GM21390 (cell line): ENCODE measurements around the gene SVOPL.
A peak's percentile ranks its signal among the peaks of the same experiment; 100 is the strongest.
"Not testable (repeated sequence)": the region's sequence is repeated elsewhere in the genome, so short reads cannot be mapped to it uniquely, and the experiment has no call there.

Experiments
- ATAC-seq: cut with Tn5 transposase; IDR thresholded peaks from one replicate; pipeline ENCODE4 v1.9.1; 2021; ENCODE audit not compliant: unreplicated experiment

SVOPL gene

DNA sequence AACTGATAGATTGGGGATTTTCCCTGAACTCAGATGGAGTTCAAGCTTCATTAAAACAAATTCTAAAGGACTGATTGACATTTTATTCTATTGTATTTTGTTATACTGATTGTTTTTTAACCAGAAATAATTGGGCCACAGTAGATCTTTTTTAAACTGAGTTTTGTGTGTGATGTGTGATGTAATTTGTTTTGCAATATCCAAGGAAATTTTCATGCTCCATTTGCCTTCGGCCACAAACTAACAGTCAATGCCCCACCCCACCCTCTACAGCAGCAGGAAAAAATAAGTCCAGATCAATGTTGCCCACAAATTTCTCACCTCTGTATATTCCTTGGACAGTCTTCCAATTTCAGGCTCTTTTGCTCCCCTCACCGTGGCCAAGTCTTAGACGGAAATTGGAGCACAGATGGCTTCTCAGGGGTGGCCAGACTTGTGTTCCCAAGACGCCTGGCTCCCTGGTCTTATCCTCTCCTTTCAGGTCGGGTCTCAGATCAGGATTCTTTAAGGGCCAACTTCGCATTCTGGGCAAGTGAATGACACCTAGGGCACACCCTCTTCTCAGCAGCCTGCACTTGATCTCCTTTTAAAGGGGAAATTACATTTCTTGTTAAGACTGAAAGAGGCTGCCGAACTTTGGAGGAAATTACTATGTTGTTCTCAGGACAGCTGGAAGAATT, at the start of gene SVOPL:
TSS of gene SVOPL (minus strand) at position 506 of the 680 bp plus-strand sequence. CDS start 22,317 bp downstream, outside the sequence.
- ATAC-seq: no peak

GRCh38 chr7:138750473-138750872, 49.3 kb upstream of the SVOPL start:
- no peak for ATAC-seq

DNA sequence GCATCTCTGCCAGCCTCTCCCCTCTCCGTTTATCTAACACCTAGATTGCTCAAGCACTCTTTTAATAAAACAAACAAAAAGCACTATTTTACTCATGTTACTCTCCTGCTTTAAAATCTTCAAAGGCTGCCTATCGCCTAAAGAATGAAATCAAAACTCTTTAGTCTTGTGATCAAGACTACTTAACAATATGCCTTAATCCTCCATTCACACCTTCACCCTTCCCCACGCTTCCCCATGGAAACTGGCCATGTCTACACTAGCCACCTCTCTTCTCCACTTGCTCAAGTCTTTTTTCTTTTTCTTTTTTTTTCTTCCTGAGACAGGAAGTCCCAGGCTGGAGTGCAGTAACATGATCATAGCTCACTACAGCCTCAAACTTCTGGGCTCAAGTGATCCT, 48.8 kb upstream of the SVOPL start:
- no peak for ATAC-seq

DNA sequence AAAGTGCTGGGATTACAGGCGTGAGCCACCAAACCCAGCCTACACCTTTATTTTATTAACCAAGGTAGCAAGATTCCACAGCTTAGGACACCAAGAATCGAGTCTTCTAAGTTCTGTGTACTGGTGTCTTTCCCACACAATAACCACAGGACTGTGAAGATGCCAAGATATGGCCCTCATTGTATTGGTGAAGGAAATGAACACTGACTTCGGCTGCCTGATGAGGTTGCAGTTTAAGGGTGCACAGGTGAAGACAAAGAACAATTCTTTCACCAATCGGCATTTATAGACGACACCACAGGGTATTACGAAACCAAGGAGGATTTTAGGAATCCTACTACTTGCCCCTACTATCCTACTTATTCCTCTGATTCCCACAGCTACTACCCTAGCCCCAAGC, 47.5 kb upstream of the SVOPL start:
- no peak for ATAC-seq

- no peak for ATAC-seq
Measured at GRCh38 chr7:138746073-138746472, 44.9 kb upstream of the SVOPL start.

DNA sequence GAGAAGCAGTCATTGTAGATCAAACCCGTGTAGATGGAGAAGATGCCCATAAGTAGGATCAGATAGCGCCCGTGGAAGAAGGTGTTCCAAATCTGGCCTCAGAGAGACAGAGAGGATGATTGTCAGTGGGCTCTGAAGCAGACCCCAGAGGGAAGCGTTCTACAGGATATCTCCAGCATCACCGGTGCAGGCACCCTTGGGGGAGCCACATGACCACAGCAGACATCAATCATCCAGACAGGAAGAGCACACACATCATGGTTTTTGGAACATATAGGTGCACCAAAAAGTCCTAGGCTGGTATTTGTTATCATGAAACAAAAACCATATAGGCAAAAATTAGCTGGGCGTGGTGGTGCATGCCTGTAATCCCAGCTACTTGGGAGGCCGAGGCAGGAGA, 44.0 kb upstream of the SVOPL start:
- ATAC-seq: no peak

DNA sequence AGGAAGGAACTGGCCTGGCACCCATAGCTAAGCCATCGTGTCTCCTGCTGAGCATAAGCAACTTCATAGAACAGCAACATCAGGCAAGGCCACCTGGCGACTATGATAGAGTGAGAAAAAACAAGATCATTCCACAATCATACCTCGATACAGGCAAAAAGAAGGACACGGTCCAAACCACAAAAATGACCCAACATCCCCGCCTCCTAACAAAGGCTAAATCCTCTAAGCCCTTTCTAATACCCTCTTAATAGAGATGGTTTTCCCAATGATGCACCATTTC, 40.2 kb upstream of the SVOPL start:
- ATAC-seq: no peak

DNA sequence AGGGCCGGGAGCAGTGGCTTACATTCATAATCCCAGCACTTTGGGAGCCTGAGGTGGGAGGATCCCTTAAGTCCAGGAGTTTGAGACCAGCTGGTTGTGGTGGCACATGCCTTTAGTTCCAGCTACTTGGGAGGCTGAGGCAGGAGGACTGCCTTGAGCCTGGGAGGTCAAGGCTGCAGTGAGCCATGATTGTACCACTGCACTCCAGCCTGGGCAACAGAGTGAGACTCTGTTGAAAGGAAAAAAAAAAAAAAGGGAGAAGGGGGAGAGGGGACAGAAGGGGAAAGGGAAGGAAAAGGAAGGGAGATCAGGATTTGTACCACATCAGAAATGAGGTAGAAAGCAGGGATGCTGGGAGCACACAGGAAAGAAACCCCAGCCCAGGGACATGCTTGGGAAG, 38.7 kb upstream of the SVOPL start:
- no peak for ATAC-seq

DNA sequence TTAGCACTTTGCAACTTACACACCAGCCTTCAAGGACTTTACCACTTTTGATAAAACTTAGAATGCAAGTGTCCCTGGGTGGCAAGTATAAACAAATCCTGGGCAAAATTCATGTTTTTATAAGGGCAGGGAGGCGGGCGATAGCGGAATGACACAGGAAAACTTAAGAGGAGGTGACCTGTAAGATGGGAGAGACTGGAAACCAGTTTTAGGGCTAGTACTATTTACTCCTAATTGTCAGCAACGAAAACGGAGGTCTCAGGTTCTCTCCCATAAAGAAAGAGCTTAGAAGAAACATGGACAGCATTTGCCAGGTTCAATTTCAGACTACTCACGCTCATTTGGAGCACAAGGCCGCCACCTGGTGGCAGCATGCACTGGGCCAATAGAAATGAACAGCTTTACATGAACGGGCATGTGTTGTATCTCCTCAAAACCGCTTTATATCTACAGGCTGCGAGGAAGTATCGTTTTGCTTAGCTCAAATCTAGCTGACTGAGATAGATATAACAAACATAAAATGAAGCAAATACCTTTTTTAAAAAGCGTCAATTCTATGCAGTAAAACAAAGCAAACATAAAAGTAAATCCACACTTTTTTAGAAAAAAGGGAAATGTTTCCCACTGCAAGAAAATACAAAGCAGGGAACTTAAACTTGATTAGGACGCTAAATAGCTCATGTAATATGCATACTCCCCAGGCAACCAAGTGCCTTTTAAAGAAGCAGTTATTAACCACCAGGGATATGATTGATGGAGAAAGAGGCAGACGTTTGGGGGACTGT, 37.6 kb upstream of the SVOPL start:
- ATAC-seq: peak; percentile 93

DNA sequence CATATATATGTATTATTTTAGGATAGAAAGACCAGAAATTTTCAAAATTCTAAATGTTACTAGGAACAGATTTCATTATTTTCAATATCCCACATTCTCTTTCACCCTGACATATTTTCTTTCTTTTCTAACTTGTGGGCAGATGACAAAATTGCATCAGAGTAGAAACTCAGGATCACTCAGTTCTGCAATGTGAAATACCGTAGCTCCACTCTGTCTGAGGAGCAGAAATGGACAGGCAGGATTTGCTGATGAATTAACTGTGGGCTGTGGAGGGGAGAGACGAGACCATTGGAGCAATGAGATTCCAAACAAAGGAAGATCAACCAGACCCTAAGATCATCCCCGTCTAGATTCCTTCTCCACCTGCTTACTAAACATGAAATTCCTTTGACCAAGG, 37.0 kb upstream of the SVOPL start:
- ATAC-seq: no peak

DNA sequence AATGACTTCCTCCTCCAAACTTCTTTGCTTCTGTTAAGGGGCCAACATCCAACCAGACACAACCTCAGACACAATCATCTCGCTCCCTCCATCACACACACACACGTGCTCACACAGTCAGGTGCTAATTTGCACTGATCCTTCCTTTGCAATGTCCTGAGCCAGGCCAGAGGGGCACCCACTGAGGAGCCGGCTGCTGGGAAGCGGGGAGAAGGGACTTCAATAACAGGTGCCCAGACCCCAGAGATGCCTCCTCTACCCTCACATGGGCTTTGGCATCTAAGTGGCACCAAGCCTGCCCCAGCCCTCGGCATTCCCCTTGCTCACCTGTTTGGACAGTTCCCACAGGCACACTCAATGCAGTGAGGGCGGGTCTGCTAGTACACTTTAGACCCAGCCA, 34.2 kb upstream of the SVOPL start:
- ATAC-seq: no peak

GRCh38 chr7:138731733-138732132, 30.6 kb upstream of the SVOPL start:
- ATAC-seq: not testable (repeated sequence)

DNA sequence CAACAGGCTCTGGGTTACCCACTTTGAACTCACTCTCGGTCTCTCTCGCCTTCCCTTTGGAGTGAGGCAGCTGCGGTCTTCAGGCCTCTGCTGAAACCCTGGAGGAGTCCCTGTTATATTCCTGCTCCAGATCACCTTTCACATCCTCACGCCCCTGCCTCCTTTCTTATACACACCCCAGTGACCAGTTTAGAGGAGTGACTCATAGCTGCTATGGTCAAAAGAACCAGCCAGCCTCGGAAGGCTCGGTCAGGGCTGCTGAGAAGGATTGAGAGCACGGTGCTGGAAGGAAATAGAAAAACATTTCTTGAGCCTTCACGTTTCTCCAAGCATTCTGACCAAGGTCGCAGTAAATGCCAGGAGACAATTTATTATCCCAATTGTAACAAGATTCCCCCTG, 28.3 kb upstream of the SVOPL start:
- ATAC-seq: no peak

DNA sequence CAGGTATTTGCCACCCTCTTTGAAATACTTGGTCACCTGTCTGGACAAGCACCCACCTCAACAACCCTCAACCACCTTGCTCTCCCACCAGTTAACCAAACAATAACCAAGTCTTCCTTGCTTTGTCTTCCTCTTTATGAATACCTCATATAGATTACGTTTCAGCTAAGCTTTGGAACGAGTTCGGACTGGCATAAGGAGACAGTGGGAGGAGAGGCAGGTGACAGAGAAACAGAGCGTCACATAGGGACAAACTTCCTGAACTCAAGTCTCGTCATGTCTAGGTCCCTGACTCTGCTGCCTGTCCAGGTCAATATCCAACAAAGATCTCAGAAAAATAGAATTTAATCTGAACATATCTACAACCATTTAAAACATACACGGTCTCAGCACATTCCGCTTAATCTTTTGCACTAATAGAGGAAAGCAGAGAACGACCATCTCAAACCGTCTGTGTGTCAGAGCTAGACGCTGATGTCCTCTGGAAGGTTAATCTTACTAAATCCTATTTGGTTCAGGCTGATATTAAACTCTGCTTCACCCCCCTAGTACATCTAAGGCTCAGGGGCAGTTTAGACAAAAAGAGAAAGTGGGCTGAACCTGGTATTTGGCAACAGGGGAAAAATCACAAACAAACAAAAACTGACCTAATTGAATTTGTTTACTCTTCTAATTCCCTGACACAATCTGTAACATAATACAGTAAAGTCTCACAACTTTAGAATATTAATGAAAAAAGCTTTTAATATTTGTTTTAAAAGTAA, 26.4 kb upstream of the SVOPL start:
- no peak for ATAC-seq

GRCh38 chr7:138726288-138726687, 25.1 kb upstream of the SVOPL start:
- no peak for ATAC-seq

GRCh38 chr7:138720286-138720685, 19.1 kb upstream of the SVOPL start:
- ATAC-seq: no peak

GRCh38 chr7:138716889-138717288, 15.7 kb upstream of the SVOPL start:
- ATAC-seq: no peak

- ATAC-seq: no peak
Measured at GRCh38 chr7:138713191-138713590, 12.0 kb upstream of the SVOPL start.

DNA sequence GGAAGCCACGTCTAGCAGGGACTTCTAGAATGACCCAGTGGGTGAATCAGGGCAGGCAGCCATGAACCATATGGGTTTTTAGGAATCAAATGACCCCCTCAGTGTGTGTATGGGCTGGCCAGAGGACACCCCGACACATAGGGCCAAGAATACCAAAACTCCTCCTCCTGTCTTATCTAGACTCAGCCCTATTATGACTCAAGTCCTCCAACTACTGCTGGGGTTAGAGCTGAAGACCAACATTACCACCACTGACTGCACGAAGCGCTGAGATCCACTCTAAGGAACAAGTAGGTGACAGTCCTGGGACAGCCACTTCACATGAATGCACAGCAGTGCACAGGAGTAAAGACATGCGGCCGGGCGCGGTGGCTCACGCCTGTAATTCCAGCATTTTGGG, 11.5 kb upstream of the SVOPL start:
- no peak for ATAC-seq

DNA sequence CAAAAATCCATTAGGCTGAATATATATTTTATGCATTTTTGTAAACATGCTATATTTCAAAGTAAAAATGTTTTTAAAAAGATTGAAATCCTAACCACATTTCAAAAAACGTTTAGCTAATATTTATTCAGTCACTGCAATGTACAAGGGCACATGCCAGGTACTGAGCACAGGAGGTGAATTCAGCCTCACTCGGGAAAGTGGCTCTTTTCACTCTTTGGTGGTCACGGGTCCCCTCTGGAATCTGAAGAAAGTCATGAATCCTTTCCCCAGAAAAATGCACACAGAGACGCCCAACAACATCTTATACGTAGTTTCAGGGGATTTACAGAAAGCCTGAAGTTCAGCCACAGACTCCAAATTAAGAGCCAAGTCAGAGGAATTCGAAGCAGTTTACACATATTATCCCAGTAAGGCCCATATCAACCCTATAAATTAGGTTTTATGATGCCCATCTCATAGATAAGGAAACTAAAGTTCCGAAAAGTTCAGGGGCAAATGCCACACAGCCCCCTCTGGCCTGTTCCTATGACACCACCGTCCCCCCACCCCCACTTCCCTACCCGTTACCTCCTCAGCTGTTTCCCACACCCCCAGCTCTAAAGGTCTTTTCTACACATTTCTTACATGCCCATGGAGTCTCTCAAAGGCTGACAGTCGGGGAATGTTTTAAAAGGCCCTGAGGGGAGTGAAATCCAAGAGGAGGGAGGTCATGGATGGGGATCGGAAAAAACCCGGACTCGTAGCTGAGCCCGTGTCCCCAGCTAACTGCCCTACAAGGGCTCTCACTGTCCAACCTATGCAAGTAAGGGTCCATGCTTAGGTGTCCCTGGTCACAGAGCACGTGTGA, 9.6 kb upstream of the SVOPL start:
- ATAC-seq: no peak

GRCh38 chr7:138705167-138705566, 4.0 kb upstream of the SVOPL start:
- no peak for ATAC-seq
